Kidney epithelial cell (primary cell): ENCODE measurements around the gene PEX5L. TPM values are rescaled to one million over a fixed set of nuclear protein-coding genes. Genes with fewer than 3 reads are reported as not detected.

Experiments used
- DNase-seq: peaks from one replicate; pipeline ENCODE4 v3.0.0-alpha.2; 2010; ENCODE audit warnings: low read depth
- H3K27me3 ChIP-seq: 2 replicates; pipeline ENCODE4 v1.6.0; 2011; ENCODE audit warnings: low read length; ENCODE audit not compliant: control insufficient read depth, insufficient read depth
- H3K36me3 ChIP-seq: 2 replicates; pipeline ENCODE4 v1.5.1; 2011; ENCODE audit warnings: low read length; ENCODE audit not compliant: control insufficient read depth, insufficient read depth
- H3K4me3 ChIP-seq: 2 replicates; pipeline ENCODE4 v1.5.1; 2011; ENCODE audit warnings: low read depth, mild to moderate bottlenecking, control low read depth, low read length
- total RNA-seq: library from RNA; depleted of rRNA; stranded (reverse); fragments of >200 nt; gene quantifications from 2 replicates; pipeline ENCODE4 v1.2.3, GENCODE V29; 2015
- TF ChIP-seq, protein P1 (sequence below): IDR thresholded peaks from 2 replicates; pipeline ENCODE4 v1.5.1; 2011; ENCODE audit warnings: mild to moderate bottlenecking, moderate library complexity, low read length, control low read depth, inconsistent platforms; ENCODE audit not compliant: insufficient read depth, poor library complexity, severe bottlenecking

The PEX5L gene
- total RNA-seq, 1 donor from 2014 or later = 0.04 TPM

DNA sequence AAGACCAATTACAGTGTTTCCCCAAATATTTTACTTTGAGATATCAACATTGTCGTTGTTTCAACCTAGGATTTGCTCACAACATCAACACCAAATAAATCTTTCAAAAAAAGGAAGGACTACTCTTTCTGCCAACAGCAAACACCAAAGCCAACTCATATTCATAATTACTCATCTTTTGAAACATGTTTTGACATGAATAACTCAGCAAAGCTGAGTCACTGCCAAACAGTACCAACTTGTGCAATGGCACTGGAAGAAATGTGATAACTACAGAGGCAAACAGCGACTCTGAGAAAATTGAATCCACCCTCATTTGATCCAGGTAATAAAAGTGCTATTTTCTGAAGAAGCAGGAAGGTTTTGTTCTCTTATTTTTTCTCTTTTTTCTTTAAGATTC, 67.2 kb downstream of the PEX5L start:
- H3K27me3 ChIP-seq = no peaks in the 10 kb centered on the region
- DNase-seq = no peak
- H3K36me3 ChIP-seq = no peaks in the 10 kb centered on the region
- TF ChIP-seq, protein P1, sequence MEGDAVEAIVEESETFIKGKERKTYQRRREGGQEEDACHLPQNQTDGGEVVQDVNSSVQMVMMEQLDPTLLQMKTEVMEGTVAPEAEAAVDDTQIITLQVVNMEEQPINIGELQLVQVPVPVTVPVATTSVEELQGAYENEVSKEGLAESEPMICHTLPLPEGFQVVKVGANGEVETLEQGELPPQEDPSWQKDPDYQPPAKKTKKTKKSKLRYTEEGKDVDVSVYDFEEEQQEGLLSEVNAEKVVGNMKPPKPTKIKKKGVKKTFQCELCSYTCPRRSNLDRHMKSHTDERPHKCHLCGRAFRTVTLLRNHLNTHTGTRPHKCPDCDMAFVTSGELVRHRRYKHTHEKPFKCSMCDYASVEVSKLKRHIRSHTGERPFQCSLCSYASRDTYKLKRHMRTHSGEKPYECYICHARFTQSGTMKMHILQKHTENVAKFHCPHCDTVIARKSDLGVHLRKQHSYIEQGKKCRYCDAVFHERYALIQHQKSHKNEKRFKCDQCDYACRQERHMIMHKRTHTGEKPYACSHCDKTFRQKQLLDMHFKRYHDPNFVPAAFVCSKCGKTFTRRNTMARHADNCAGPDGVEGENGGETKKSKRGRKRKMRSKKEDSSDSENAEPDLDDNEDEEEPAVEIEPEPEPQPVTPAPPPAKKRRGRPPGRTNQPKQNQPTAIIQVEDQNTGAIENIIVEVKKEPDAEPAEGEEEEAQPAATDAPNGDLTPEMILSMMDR = no peak
- no peak overlapping the region for H3K4me3 ChIP-seq

GRCh38 chr3:179967622-179968021, 69.1 kb downstream of the PEX5L start:
- TF ChIP-seq, protein P1 = no peak

DNA sequence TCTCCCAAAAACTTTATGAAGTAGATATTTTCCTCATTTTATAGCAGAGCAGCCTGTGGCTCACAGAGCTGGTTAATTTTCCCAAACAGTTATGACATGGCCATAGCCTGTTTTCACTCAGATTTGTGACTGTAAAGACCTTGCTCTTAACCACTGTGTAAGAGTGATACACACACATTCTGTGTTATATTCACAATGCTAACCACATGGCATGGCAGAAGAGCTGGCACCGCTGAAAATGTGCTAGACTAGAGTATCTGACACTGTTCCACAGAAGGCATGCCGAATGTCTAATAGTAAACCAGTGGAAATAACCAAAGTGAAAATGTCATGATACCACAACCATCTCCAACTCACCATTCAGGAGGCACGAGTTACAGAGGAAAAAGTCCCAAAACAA, 71.8 kb downstream of the PEX5L start:
- H3K36me3 ChIP-seq = no peaks in the 10 kb centered on the region
- no peak overlapping the region for H3K4me3 ChIP-seq
- H3K27me3 ChIP-seq = no peaks in the 10 kb centered on the region
- no peak for DNase-seq
- TF ChIP-seq, protein P1 = no peak

More at GRCh38 chr3:179967622-179968021, 69.1 kb downstream of the PEX5L start:
- no peaks in the 10 kb centered on the region for H3K27me3 ChIP-seq
- no peaks in the 10 kb centered on the region for H3K36me3 ChIP-seq
- no peak for DNase-seq
- H3K4me3 ChIP-seq = no peak overlapping the region

DNA sequence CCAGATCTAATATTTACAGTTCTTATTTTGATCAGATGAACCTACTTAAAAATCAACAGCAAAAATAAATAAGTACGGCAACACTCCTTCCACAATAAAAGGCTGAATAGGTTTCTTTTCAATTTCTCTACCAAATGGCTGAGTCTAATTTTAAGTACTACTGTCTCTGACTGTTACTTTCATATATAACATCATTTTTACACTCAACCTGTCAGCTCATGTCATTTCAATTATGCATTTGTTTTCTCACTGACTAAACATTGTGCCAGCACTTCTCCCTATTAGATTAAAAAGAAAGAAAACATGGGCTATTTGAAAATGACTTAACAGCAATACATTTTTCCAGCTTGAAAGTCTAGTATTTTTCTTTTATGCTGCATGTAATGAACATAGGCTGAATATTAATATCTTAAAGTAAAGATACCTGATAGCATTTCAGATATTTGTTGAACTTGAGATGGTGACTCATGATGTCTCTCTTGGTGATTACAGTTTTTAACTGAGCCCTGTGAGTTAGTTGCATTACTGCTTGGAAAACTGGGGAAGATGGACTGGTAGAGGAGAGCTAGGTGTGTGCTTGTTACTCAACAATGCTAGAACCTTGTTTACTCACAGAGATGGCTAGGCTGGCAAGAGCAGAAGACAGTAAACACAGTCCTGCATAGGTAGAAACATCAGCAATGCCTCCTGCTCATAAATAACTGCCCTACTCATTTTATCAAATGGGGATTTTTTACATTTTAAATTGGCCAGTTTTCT, 73.9 kb downstream of the PEX5L start:
- DNase-seq = no peak
- no peaks in the 10 kb centered on the region for H3K36me3 ChIP-seq

DNA sequence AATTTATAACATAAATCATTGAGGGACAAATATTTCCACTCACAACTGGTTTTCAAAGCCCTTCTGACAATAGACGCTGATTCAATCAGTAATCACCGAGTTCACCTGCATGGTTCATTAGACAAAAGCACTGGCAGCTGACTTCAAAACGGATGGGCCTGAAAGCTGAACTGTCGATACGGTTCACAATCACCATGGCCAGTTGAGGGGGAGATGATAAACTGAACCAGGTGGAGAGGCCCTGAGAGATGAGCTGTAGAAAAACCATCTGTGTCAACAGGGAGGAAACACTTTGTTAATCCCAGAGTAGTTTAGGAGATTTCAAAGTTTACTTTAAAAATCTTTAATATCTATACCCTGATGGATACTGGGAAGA, 75.0 kb downstream of the PEX5L start:
- TF ChIP-seq, protein P1 = no peak
- no peak for DNase-seq
- no peak overlapping the region for H3K4me3 ChIP-seq
- H3K27me3 ChIP-seq = no peaks in the 10 kb centered on the region
- no peaks in the 10 kb centered on the region for H3K36me3 ChIP-seq

More for the DNA sequence above, 73.9 kb downstream of the PEX5L start:
- H3K4me3 ChIP-seq = no peak overlapping the region
- H3K27me3 ChIP-seq = no peaks in the 10 kb centered on the region
- TF ChIP-seq, protein P1 = no peak
